Thyroid gland (tissue), 4 donors: ENCODE results near the gene IRAG1. TPM values are rescaled to one million over a fixed set of nuclear protein-coding genes. Genes with fewer than 3 reads are reported as not detected.

ENCODE experiments used
- DNase-seq, 2 donors: peaks; one replicate each; pipeline ENCODE4 v3.0.0-alpha.2; 2019
- H3K27ac ChIP-seq, 3 donors: fragments of 200-600 bp; sonication (generic); 1 replicate in 2 of 3; 2 replicates in 1 of 3; pipeline ENCODE4 v1.5.1; 2016 to 2019; ENCODE audit warnings: mild to moderate bottlenecking in 1 of 3, moderate library complexity in 1 of 3
- H3K27me3 ChIP-seq: fragments of 200-600 bp; sonication (generic); one replicate; pipeline ENCODE4 v1.5.1; 2019
- H3K36me3 ChIP-seq, 2 donors: fragments of 200-600 bp; sonication (generic); one replicate each; pipeline ENCODE4 v1.5.1; 2016 to 2019
- H3K4me1 ChIP-seq, 2 donors: fragments of 200-600 bp; sonication (generic); one replicate each; pipeline ENCODE4 v1.5.1; 2017 to 2019
- H3K4me3 ChIP-seq, 3 donors: fragments of 200-600 bp; sonication (generic); replicated peaks in 1 of 3; 1 replicate in 2 of 3; 2 replicates in 1 of 3; pipeline ENCODE4 v1.5.1; 2016; ENCODE audit warnings: mild to moderate bottlenecking in 1 of 3
- H3K9me3 ChIP-seq: fragments of 200-600 bp; sonication (generic); one replicate; pipeline ENCODE4 v1.5.1; 2017
- POLR2A ChIP-seq, 2 donors: fragments of 450-650 bp; IDR thresholded peaks; one replicate each; pipeline ENCODE4 v1.6.1; 2017; ENCODE audit warnings: antibody characterized with exemption in 2 of 2, mild to moderate bottlenecking in 2 of 2, moderate library complexity in 1 of 2
- WGBS, 2 donors: methylation state at CpG; one replicate each; pipeline ENCODE4 v1.1.5; 2017; 5-methylcytosine and 5-hydroxymethylcytosine counted together
- intact Hi-C: fragments of 100-400 bp; cut with DNase I; formaldehyde crosslinking; loops from one replicate; pipeline ENCODE4 v1.15.1; 2023
- total RNA-seq, 4 donors: library from RNA; depleted of rRNA; stranded (reverse); fragments of >200 nt; gene quantifications; one replicate each; pipeline ENCODE4 v1.2.3, GENCODE V29; 2016
- TF ChIP-seq, protein P1 (sequence below), 6 experiments: fragments of 200-600 bp in 3 of 6; fragments of 450-650 bp in 3 of 6; sonication (generic) in 3 of 6; IDR thresholded peaks; one replicate each; pipeline ENCODE4 v1.5.1; 2016 to 2019; ENCODE audit warnings: antibody characterized with exemption in 6 of 6, mild to moderate bottlenecking in 2 of 6, inconsistent platforms in 1 of 6, moderate library complexity in 1 of 6

IRAG1 gene
- total RNA-seq, 4 donors from 2014 or later, result 3.2 to 14.4 (median 5.8) TPM

DNA sequence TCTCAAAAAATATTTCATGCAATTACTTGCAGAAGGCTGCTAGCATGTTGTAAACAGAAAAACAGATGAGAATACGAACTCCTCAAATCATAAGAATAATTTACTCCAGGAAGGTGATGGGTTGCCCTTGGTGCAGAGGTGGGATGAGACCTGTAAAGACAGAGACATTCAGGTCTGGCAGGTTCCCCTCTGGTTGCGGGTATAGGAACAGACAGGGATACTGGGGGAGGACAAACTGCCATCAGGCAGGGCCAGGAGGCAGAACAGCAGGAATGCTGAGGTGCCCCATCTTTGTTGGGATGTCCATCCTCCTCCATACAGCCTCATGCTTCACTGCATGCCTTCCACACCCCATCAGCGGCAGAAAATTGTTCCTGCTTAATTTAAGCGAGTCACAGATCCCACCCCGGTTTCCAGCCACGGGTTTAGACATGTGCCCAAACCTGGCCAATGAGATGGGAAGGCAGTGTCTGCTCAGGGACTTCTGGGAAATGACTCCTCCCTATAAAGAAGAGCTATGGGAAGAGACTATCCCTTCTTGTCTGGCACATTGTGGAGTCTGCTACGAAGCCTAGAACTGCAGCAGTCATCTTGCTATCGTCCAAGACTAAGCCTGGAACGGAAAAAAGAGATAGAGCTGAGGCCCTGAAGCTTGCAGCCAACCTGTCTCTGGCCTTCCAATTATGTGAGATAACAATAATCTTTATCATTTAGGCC is 23.1 kb upstream of the IRAG1 start:
- WGBS, 2 donors, result 80 to 95% methylated on average over 9 of the region's 9 CpGs
- H3K4me3 ChIP-seq, result no peak overlapping the region
- intact Hi-C loops, result no loop called here
- H3K27ac ChIP-seq, result no peak overlapping the region
- TF ChIP-seq, protein P1, sequence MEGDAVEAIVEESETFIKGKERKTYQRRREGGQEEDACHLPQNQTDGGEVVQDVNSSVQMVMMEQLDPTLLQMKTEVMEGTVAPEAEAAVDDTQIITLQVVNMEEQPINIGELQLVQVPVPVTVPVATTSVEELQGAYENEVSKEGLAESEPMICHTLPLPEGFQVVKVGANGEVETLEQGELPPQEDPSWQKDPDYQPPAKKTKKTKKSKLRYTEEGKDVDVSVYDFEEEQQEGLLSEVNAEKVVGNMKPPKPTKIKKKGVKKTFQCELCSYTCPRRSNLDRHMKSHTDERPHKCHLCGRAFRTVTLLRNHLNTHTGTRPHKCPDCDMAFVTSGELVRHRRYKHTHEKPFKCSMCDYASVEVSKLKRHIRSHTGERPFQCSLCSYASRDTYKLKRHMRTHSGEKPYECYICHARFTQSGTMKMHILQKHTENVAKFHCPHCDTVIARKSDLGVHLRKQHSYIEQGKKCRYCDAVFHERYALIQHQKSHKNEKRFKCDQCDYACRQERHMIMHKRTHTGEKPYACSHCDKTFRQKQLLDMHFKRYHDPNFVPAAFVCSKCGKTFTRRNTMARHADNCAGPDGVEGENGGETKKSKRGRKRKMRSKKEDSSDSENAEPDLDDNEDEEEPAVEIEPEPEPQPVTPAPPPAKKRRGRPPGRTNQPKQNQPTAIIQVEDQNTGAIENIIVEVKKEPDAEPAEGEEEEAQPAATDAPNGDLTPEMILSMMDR (IDR thresholded peaks at IDR 0.05), result no peak
- no peak for TF ChIP-seq POLR2A (IDR thresholded peaks at IDR 0.05)
- H3K36me3 ChIP-seq, result no peaks in the 10 kb centered on the region
- DNase-seq, result no peak
- H3K9me3 ChIP-seq, result no peaks in the 10 kb centered on the region
- H3K27me3 ChIP-seq, result no peaks in the 10 kb centered on the region
- H3K4me1 ChIP-seq, result no peaks in the 10 kb centered on the region

DNA sequence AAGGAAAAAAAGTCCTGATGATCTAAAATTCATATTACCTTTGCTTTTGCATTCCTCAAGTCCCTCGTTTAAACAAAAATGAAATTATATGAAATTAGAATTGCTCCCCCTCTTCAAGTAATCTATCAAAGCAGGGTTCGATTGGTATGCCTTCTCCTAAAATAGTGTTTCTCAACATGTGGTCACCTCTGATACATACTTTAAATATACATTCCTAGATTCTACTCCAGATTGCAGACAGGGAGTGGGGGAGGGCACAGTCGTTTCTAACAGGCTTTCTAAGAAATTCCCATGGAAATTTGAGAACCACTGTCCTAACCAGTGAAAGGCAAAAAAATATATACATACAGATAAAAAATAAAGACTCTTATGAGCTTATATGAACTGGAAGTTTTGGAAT is 22.6 kb upstream of the IRAG1 start:
- DNase-seq, result no peak
- 72% methylated on average over 3 of the region's 3 CpGs for WGBS, 2 donors
- Histone ChIP-seq H3K4me1 (no peaks in the 10 kb centered on the region), H3K27me3 (no peaks in the 10 kb centered on the region), H3K27ac (no peak overlapping the region), H3K36me3 (no peaks in the 10 kb centered on the region), H3K9me3 (no peaks in the 10 kb centered on the region), H3K4me3 (no peak overlapping the region)
- intact Hi-C loops, result no loop called here
- TF ChIP-seq, protein P1 (IDR thresholded peaks at IDR 0.05), result no peak
- no peak for TF ChIP-seq POLR2A (IDR thresholded peaks at IDR 0.05)

DNA sequence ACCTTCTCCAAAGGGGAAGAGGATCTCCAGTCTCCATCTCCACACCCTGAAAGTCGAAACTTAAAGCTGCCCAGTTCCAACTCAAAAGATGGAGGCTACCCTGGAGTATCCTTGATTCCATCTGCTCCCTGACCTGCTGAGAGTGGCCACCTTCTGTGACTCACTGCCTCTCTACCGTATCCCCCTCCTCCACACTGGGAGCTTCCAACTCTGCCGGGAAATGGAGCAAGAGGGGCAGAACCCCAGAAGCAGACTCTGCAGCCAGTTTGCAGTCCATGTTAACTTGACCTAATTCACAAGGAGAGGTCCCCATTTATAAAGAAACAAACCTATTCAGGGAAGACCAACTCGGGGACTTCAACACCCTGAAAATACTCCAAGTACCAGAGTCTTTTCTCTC is 22.0 kb upstream of the IRAG1 start:
- TF ChIP-seq, protein P1 (IDR thresholded peaks at IDR 0.05), result no peak
- no peak for TF ChIP-seq POLR2A (IDR thresholded peaks at IDR 0.05)
- Histone ChIP-seq H3K27ac (no peak overlapping the region), H3K36me3 (no peaks in the 10 kb centered on the region), H3K9me3 (no peaks in the 10 kb centered on the region), H3K27me3 (no peaks in the 10 kb centered on the region), H3K4me3 (no peak overlapping the region), H3K4me1 (no peaks in the 10 kb centered on the region)
- DNase-seq, result no peak
- WGBS, 2 donors, result 70 to 73% methylated on average over 4 of the region's 4 CpGs
- intact Hi-C loops, result no loop called here

DNA sequence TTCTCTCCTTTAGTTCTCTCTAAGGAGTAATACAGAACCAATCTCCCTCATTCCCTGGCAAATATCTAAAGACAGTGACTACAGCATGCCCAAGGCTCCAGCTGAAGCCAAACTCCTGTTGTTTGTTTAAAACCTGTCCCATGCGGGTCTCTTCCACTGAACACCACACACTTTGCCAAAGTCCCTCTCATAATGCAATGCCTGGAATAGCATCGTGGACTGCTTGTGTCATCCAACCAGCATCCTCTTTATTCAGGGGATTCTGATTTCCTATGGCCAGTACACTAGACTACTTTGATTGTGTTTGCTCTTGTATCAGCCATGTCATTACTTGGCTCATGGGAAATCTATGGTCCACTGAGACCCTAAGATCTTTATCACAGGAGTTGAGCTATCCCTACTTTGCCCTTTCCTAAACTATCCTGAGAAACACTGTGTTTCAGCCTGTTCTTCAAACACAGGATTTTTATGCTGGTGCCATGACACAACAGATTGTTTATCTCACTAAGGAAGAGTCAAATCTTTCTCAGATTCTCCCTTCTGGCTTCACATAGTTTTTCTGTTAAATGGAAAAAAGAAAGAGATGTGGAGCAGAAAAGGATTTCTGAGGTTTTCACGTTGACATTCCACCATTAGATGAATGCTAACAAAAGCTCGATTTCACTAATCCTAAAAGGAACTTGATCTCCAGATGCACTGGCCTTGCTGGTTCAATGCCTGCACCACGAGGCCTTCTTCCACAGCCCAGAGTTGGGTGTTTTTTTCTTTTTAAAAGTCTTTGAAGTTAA is 15.9 kb upstream of the IRAG1 start:
- H3K27me3 ChIP-seq, result no peaks in the 10 kb centered on the region
- peaks cover 0 to 6% of the 10 kb centered on the region in 2 donors for H3K4me1 ChIP-seq
- no peak overlapping the region for H3K27ac ChIP-seq
- no peaks in the 10 kb centered on the region for H3K9me3 ChIP-seq
- WGBS, 2 donors, result 72 to 78% methylated on average over 5 of the region's 5 CpGs
- no peaks in the 10 kb centered on the region for H3K36me3 ChIP-seq
- no peak for DNase-seq
- no peak for TF ChIP-seq POLR2A (IDR thresholded peaks at IDR 0.05)
- TF ChIP-seq, protein P1 (IDR thresholded peaks at IDR 0.05), result no peak
- intact Hi-C loops, result no loop called here
- no peak overlapping the region for H3K4me3 ChIP-seq

DNA sequence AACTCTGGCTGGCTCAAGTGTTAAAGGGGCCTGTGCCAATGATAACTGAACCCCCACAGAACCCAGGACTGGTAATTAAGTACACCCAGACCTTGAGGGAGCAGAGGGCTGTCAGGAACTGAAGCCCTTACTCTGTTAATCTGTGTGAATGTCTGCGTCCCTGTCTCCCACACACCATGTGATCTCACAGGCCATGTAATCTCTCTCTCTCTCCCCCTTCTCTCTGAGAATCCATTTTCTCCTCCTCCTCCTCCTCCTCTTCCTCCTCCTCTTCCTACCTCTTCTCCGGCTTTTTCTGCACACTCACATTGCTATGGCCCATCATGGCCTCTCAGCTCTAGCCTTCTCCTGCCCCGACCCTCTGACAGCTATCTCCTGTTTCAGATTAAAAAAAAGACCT is 14.6 kb upstream of the IRAG1 start:
- Histone ChIP-seq H3K4me1 (peaks cover 0 to 6% of the 10 kb centered on the region in 2 donors), H3K27me3 (no peaks in the 10 kb centered on the region), H3K27ac (no peak overlapping the region), H3K4me3 (no peak overlapping the region), H3K36me3 (no peaks in the 10 kb centered on the region), H3K9me3 (no peaks in the 10 kb centered on the region)
- DNase-seq, result no peak
- TF ChIP-seq POLR2A (IDR thresholded peaks at IDR 0.05), result no peak
- TF ChIP-seq, protein P1 (IDR thresholded peaks at IDR 0.05), result no peak
- WGBS, 2 donors, result 95 to 98% methylated on average over 3 of the region's 3 CpGs
- intact Hi-C loops, result no loop called here
